Stimulated activated CD4-positive, alpha-beta T cell treated with anti-CD3 and anti-CD28 coated beads, Interleukin-2, amount 100 ng/mL, for 48 hours (primary cell): ENCODE data around the gene LRRC74B.
"Not testable (repeated sequence)": the region's sequence is repeated elsewhere in the genome, so short reads cannot be mapped to it uniquely, and the experiment has no call there.

Experiments used
- DNase-seq, 2 donors: peaks; one replicate each; pipeline ENCODE4 v3.0.0-alpha.2; 2020

Gene LRRC74B, protein sequence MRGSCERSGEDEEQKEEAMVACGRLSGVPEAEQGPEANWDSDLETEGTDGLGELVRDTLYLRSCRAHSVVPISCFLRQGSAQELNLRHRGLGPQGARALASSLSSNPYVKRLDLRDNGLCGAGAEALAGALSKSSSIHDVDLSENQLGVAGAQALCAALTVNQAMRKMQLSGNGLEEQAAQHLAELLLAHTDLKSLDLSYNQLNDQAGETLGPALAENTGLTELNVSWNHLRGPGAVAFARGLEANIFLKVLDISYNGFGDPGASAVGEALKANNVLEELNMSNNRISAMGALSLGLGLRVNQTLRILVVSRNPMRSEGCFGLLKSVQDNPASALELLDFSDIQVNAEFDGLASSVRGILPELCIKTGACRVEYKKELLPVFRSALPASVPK

DNA sequence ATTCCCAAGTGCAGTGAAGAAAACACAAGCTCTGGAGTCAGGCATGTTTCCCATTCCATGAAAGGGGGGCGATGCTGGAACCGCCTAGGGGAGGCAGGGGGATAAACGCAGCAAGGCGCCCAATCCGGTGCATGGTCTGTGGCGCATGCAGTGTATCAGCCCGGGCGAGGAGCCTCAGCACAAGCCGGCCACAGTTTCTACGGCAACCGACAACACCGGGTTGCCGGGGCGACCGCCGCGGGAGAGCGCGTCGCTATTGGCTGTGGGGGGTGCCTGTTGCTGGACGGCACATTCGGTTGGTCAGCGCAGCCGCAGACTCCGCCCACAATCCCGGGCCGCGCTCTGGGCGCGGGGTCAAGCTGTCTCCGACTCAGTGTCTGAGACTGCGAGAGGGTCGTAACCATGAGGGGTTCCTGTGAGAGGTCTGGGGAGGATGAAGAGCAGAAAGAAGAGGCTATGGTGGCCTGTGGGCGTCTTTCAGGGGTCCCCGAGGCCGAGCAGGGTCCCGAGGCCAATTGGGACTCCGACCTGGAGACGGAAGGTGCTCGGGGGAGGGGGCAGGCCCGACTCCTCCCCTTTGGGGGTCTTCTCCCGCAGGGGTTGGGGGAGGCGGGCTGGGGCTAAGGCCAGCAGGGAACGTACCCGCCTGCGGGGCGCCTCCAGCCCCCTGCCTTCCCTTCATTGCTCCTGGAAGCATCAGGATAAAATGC, at the start of gene LRRC74B:
Gene LRRC74B, plus strand, starts transcription at position 362 of the 710 bp plus-strand sequence. Its CDS starts 41 bp downstream, at position 403.
- DNase-seq, result peak; percentile 68 to 72

DNA sequence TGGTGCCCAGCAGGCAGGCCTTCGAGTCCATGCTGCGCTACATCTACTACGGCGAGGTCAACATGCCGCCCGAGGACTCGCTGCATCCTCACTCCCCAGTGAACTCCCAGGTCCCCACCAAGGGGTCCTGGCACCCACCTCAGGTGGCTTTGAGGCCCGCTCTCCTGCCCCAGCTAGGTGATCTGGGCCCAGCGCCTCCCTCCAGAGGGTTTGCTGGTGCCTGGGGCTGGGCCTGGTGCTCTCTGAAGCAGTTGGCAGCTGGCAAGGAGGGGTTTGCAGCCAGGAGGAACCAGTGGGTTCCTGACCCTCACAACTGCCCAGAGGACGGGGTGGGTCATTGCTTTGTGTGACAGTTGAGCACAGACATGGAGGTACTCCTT, 49.7 kb upstream of the LRRC74B start:
- DNase-seq, result no peak

GRCh38 chr22:20996598-20997535, 48.9 kb upstream of the LRRC74B start:
- DNase-seq, result no peak

DNA sequence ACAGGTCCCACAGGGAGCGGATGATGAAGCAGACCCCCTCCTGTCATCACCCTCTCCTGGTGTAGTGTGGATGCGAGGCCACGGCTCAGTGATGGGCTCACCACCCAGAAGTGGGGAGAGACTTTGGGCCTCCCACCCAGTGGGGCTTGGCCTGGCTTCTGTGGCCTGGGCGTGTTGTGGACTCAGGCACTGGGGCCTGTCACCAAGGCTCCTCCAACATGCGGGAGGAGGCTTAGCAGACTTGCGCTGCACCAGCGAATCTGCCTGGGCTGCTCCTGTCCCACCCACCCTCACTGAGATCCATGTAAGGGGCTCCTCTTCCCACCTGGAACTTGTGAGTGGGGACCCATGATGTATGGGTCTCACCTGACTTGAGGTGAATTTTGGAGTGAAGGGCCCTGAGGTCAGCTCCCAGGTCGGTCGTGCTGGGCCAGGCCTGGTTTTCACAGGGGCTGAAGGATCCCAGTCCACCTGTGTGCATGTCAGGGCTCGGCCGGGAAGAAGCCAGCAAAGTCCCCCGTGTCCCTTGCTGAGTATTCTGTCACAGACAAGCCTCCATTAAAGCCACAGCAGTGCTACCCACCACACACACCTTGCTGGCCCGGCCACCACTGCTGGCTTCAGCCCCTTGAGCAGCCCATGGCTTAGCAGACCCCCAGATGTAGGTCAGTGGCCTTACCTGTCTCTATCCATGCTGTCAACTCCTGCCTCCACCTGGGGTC, 48.0 kb upstream of the LRRC74B start:
- no peak for DNase-seq

- DNase-seq, result no peak
These were observed 47.1 kb upstream of the LRRC74B start for GRCh38 chr22:20998411-20999336.

DNA sequence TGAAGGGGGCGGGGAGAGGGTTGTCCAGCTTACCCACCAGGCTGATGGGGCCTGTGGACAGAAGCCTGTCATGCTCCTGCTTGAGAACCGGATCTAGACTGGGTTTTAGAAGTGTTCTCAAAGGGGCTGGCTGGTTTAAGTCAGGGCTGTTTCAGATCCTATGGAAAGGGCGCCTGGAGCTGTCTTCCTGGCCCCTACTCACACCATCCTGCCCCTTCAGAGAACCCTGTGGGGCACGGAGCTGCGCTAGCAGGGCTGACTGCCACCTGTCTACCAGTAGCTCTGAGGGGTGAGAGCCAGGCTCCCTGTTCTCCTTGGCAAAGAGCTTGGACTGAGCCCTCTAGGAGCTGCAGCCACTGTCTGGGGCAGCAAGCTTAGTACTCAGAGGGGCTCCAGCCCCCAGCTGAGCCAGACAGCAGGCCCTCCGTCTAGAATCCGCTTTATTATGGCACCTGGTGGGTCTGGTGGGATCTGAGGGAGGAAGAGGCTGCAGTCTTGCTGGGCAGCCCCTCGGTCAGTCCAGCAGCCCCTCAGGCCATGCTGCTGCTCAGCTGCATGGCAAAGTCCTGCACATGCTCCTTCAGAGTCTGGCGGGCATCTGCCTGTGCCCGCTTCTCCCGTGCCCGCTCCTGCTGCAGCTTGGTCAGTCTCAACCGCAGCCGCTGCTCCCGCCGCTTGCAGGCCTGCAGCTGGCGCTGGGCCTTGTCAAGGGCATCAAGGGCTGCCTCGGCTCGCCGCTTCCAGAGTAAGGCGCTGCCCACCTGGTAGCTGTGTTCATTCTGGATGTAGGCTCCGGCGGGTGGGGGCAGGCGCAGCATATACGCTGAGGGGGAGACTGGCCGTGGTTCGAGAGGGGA, 46.2 kb upstream of the LRRC74B start:
- no peak for DNase-seq

DNA sequence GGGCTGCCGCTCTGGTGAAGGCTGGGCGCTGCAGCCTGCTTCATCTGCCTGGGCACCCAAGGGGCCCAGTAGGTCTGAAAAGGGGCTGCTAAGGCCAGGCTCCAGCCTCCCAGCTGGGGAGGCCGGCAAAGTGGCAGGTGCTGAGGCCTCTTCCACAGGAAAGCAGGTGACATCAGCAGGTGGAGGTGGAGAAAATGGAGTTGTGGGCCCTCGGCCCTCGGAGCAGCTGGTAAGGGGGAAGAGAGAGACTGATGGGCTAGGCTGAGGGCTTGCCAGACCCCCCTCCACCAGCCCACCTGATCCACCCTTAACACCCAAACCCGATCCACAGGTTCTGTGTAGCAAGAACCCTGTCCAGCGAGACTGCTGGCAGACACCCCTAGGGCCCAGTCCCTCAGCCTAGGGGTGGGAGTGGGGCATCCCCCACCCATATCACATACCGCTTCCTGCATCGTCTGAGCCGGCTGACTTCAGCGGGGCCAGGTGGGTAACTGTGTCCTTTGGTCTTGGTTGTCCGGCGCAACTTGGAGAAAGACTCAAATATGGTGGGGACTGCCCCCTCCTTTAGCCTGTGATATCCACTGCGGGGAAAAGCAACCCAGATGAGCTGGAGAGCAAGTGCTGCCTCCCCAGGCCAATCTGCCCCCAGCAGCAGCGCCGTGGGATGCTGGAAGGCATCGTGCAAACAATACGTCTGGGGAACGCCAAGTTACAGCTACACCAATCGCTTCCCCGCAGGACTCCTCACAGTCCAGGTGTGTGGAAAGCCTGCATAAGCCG, 45.3 kb upstream of the LRRC74B start:
- DNase-seq, result no peak

GRCh38 chr22:21000987-21001600, 44.7 kb upstream of the LRRC74B start:
- no peak for DNase-seq

DNA sequence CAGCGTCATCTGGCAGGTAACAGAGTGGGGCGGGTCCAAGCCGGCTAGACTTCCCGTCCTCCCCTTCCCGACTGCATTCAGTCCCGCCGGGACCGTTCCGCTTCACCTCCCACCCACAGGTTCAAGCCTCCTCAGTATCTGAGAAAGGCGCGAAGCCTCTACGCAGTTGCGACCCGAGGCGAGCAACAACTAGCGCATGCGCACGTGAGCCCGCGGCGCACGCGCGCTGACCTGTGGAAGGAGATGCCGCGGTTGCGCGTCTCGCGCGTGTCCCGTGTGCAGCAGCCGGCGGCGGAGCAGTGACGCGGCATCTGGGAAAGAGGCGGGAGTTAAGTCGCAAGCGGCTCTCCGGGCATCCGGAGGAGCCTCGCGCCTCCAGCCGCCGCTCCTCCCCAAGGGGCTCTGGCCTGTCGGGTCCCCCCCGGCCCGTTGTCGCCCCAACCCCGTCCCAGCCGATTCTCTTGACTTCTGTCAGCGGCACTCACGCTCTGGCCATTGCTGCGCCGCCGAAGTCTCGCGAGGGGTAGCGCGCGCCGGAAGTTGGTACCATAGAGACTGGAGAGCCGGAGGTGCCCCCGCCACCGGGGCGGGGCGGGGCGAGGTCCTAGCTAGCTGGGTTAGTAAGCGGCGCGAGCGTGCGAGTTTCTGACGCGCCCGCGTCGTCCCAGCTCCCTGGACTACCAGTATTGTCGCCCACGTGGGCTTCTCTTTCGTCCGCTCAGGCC, 44.0 kb upstream of the LRRC74B start, which contains the start of gene THAP7:
Gene THAP7, minus strand, starts transcription at position 518 of the 725 bp plus-strand sequence. Its CDS starts 207 bp downstream, at position 311.
- DNase-seq, result peak; percentile 91 to 93

DNA sequence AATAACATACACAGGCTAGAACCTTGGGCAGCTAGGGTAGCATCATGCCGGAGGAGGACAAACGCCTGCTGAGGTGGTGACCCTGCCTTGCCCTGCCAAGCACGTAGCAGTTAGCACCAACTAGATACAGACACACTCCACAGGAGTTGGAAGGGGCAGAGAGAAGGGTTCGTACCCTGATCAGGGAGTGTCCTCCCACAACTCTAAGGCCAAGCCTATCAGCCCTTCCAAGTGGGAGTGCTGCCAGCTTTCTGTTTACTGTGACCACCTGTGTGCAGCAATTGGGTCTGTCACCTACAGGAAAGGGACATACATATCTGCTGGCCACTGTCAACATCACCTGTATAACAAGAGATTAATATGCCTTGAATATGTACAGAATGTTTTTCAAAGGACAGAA, 42.0 kb upstream of the LRRC74B start:
- no peak for DNase-seq

GRCh38 chr22:21009208-21009607, 36.5 kb upstream of the LRRC74B start:
- DNase-seq, result not testable (repeated sequence)

DNA sequence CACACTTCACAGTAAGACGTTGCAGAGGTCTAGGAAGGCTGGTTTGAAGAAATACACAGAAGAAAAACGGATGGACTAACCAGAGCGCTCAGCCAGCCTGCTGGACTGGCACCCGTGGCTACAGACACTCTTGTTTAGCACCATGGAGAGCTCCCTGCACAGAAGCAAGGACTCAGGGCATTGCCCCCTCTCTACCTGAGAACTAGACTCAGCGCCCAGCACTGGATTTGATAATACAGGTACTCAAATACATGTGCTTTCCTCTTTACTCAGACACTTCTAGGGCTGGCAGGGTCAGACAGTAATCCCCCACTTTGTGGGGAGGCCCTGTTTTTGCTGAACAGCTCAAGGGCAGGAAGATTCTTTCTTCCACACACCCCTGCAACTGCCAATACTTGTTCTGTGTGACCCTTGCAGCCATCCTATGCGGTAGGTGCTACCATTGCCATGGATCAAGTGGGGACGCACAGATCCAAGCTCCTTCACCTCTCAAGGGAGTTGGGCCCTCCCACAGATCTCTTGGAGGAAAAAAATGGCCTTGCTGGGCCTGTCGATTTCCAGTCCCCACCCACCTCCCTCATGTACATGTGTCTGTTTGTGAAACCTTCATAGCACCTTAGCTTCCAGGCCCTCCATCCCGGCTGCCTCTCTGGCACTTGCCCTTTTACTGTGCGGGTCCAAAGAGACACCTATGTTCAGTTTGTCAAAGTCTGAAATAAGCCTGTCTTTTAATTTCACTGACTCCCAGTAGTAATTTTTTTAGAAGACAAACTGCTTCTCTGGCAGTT, 35.9 kb upstream of the LRRC74B start:
- DNase-seq, result no peak

DNA sequence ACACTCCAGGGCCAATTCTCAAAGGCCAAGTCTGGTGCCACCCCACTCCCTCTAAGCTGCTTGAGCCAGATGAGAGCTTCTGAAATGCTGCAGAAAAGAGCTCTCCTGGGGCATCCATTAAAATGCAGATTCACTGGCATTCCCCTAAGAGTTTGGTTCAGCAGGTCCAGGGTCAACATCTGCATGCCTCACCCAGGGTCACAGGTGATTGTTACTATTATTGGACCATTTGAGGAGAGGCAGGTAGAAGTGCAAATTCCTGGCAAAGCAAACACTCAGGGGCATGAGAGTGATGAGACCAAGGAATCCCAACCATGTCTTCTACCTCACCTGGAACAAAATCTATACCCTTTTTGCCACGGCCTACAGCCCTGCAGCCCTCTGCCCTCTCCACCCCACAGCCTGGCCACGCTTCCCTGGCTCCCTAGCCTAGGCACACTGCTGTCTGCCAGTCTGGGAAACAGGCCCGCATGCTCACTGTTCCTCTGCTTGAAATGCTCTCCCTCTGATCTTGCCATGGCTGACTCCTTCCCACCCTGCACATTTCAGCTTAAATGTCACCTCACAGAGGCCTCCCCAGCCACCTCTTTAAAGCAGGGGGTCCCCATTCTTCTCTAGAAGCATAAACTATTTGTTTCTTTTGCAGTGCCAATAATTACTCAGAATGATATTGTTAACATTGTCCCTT, 35.2 kb upstream of the LRRC74B start:
- DNase-seq, result no peak

DNA sequence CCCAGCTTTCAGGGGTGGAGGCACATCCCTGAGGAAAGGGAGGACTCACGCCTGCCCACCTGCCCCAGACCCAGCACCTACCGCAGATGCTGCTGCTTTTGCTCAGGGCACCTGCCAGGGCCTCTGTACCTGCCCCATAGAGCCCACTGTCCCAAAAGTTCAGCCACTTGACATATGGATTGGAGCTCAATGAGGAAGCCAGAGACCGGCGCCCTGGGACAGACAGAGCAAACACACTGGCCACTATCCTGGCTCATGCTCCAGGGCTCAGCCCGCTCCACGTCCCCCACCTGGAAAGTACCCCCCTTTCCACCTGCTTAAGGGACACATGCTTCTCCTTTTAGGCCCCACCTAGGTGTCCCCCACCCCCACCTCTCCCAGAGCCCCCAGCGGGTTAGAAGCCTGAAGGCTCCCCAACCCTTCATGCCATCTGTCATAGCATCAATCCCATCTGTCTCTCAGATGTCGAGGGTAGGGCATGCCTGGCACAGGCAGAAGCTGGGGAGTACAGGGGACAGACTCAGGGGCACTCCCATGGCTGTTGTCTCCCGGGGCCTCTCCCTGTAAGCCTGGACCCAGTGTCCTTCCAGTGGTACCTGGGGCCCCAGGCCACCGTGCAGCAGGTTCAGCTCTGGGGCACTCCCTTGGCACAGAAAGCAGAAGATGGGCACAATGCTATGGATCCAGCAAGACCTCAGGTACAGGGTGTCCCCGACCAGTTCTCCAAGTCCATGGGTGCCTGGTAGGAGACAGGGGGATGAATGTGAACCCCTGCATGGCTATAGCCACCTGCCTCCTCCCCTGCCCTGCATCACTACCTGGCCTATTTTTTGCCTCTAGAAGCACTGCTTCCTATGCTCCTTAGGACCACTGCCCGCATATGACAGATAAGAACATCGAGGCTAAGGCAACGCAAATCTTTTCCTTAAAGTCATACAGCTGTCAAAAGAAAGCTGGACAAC, 33.0 kb upstream of the LRRC74B start:
- DNase-seq, result no peak

GRCh38 chr22:21013657-21014201, 32.0 kb upstream of the LRRC74B start:
- no peak for DNase-seq
